Adrenal gland (tissue), 12 donors: Measurements from ENCODE around the gene TEX53. TPM values are rescaled to one million over a fixed set of nuclear protein-coding genes. Genes with fewer than 3 reads are reported as not detected.

Source experiments
- DNase-seq, 7 donors: peaks; one replicate each; pipeline ENCODE4 v3.0.0-alpha.2; 2019 to 2020
- H3K27ac ChIP-seq, 5 donors: fragments of 200-600 bp; sonication (generic) in 4 of 5; 1 replicate in 3 of 5; 2 replicates in 2 of 5; pipeline versions ENCODE4 v1.5.1 to v1.8.0; 2016 to 2020; ENCODE audit warnings: mild to moderate bottlenecking in 1 of 5
- H3K27me3 ChIP-seq: fragments of 200-600 bp; 2 replicates; pipeline ENCODE4 v1.8.0; 2021
- H3K36me3 ChIP-seq, 2 donors: fragments of 200-600 bp; replicated peaks in 1 of 2; 1 replicate in 1 of 2; 2 replicates in 1 of 2; pipeline versions ENCODE4 v1.5.1 to v1.8.0; 2018 to 2022
- H3K4me1 ChIP-seq, 2 donors: fragments of 200-600 bp; replicated peaks in 1 of 2; 1 replicate in 1 of 2; 2 replicates in 1 of 2; pipeline versions ENCODE4 v1.5.1 to v1.8.0; 2018 to 2021
- H3K4me3 ChIP-seq, 4 donors: fragments of 200-600 bp; sonication (generic) in 3 of 4; one replicate each; pipeline ENCODE4 v1.5.1; 2016 to 2018
- H3K9me3 ChIP-seq, 3 donors: fragments of 200-600 bp; sonication (generic) in 1 of 3; replicated peaks in 1 of 3; 1 replicate in 2 of 3; 2 replicates in 1 of 3; pipeline versions ENCODE4 v1.5.1 to v1.8.0; 2016 to 2021
- POLR2A ChIP-seq, 2 donors: fragments of 450-650 bp; IDR thresholded peaks; one replicate each; pipeline ENCODE4 v1.6.1; 2017; ENCODE audit warnings: antibody characterized with exemption in 2 of 2, mild to moderate bottlenecking in 2 of 2, moderate library complexity in 1 of 2
- WGBS, 4 donors: extraction: QIAGEN DNeasy Blood & Tissue Kit in 2 of 4; methylation state at CpG; one replicate each; pipeline versions ENCODE4 v1.1.5 to v1.1.7; 2013 to 2017; 5-methylcytosine and 5-hydroxymethylcytosine counted together
- intact Hi-C, 2 donors: fragments of 100-400 bp; cut with DNase I; formaldehyde crosslinking; loops; one replicate each; pipeline versions ENCODE4 v1.14.1 to v1.15.0; 2022 to 2023
- polyA plus RNA-seq, 3 donors: library from polyadenylated mRNA; stranded (reverse); fragments of 200-250 nt in 2 of 3; fragments of 350-450 nt in 1 of 3; fragmentation: Illumina TruSeq in 1 of 3; extraction: RNeasy Lipid Tissue Mini Kit (QIAGEN cat#74804) in 1 of 3; gene quantifications; one replicate each; pipeline ENCODE4 v1.2.3, GENCODE V29; 2013 to 2014
- total RNA-seq, 9 donors: library from RNA; depleted of rRNA in 4 of 9; stranded (reverse); fragments of >200 nt in 4 of 9; fragments of 120-200 nt in 1 of 9; fragmentation: NEBNext Ultra II Directional in 1 of 9; extraction: Animal tissue kit (Norgen Biotek cat#: 25700) in 1 of 9; gene quantifications; one replicate each; pipeline versions ENCODE4 v1.1.0 to v1.2.4, GENCODE V29; 2013 to 2023
- TF ChIP-seq, protein P1 (sequence below), 6 experiments: fragments of 450-650 bp in 4 of 6; fragments of 200-600 bp in 2 of 6; sonication (generic) in 1 of 6; IDR thresholded peaks; 1 replicate in 5 of 6; 2 replicates in 1 of 6; pipeline versions ENCODE4 v1.5.1 to v1.8.0; 2016 to 2021; ENCODE audit warnings: antibody characterized with exemption in 6 of 6, mild to moderate bottlenecking in 2 of 6, moderate library complexity in 1 of 6
- donor health status: healthy with polysubstance abuse.
- donor health status: Bipolar disorder and iron deficiency.
- donor health status: DM: yes; HTN: yes; CAD: no.
- donor health status: DM: no; HTN: no; CAD: no.
- donor health status: DM: no; HTN: no; CAD: no.
- donor health status: DM: yes; HTN: yes; CAD: no.

TEX53 gene
- total and polyA plus RNA-seq, 12 donors, result not detected

DNA sequence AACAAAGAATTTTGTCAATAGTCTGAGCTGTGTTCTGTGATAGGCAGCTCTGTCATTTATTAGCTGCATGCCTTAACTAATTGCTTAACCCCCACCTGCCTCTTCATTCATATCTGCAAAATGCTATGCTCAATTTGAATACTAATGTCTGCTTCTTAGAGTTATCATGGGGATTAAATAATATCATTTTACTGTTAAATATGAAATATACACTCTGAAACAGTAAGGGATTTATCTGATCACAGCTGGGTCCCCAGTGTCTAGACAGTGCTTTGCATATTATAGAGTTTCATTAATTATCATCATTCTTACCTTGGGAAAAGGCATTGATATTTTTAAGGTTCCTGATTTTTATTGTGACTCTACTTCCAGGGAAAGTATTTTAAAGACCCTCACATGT, 12.4 kb upstream of the TEX53 start:
- H3K27me3 ChIP-seq, result peaks cover 9% of the 10 kb centered on the region
- TF ChIP-seq, protein P1, sequence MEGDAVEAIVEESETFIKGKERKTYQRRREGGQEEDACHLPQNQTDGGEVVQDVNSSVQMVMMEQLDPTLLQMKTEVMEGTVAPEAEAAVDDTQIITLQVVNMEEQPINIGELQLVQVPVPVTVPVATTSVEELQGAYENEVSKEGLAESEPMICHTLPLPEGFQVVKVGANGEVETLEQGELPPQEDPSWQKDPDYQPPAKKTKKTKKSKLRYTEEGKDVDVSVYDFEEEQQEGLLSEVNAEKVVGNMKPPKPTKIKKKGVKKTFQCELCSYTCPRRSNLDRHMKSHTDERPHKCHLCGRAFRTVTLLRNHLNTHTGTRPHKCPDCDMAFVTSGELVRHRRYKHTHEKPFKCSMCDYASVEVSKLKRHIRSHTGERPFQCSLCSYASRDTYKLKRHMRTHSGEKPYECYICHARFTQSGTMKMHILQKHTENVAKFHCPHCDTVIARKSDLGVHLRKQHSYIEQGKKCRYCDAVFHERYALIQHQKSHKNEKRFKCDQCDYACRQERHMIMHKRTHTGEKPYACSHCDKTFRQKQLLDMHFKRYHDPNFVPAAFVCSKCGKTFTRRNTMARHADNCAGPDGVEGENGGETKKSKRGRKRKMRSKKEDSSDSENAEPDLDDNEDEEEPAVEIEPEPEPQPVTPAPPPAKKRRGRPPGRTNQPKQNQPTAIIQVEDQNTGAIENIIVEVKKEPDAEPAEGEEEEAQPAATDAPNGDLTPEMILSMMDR (IDR thresholded peaks at IDR 0.05), result no peak
- TF ChIP-seq POLR2A (IDR thresholded peaks at IDR 0.05), result no peak
- no peaks in the 10 kb centered on the region for H3K9me3 ChIP-seq
- no peak overlapping the region for H3K27ac ChIP-seq
- intact Hi-C loops, result no loop called here
- H3K4me3 ChIP-seq, result no peak overlapping the region
- H3K4me1 ChIP-seq, result no peaks in the 10 kb centered on the region
- no peaks in the 10 kb centered on the region for H3K36me3 ChIP-seq
- DNase-seq, result no peak

DNA sequence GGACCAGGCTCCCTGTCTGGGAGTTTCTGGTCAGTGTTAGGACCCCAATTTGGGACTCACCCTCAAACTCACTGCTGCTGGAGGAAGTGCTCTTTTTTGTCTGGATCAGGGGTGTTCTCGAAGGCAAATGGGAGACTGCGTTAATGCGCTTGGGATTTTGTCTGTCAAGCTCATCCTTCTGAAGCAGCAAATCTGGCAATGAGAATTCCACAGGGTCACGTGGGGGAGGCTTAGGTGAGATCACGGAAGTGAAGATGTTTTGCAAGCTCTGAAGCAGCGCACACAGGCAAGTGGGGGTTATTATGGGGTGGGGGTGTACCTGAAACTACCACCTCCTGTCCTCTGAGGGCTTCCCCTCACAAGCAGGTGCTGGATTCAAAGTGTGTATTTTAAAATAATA, 10.5 kb upstream of the TEX53 start:
- intact Hi-C loops, result no loop called here
- TF ChIP-seq, protein P1 (IDR thresholded peaks at IDR 0.05), result no peak
- TF ChIP-seq POLR2A (IDR thresholded peaks at IDR 0.05), result no peak
- Histone ChIP-seq H3K27ac (no peak overlapping the region), H3K27me3 (no peaks in the 10 kb centered on the region), H3K4me3 (no peak overlapping the region), H3K36me3 (no peaks in the 10 kb centered on the region), H3K9me3 (no peaks in the 10 kb centered on the region), H3K4me1 (no peaks in the 10 kb centered on the region)
- DNase-seq, result no peak
- WGBS, 4 donors, result 66 to 84% (median 68%) methylated on average over 6 of the region's 6 CpGs

DNA sequence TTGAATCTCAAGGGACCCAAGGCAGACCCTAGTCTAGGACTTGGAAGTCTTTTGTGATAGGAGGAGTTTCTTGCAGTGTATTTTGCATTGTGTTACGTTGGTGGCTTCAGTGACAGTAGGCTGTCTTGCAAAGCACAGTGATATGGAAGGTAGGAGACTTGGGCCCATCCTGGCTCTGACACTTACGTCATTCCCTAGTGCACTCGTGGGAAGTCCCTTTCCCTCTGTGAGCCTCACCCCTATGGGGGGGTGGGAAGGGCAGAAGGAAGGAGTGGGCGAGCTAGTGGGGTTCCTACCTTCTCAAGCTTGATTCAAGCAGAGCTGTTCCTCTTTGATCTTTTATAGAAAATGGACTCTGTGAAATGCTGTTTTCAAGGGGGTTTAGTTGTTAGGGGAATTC, 9.2 kb upstream of the TEX53 start:
- Histone ChIP-seq H3K27ac (no peak overlapping the region), H3K4me1 (no peaks in the 10 kb centered on the region), H3K27me3 (no peaks in the 10 kb centered on the region), H3K4me3 (no peak overlapping the region), H3K36me3 (no peaks in the 10 kb centered on the region), H3K9me3 (no peaks in the 10 kb centered on the region)
- TF ChIP-seq POLR2A (IDR thresholded peaks at IDR 0.05), result no peak
- TF ChIP-seq, protein P1 (IDR thresholded peaks at IDR 0.05), result no peak
- WGBS, 4 donors, result 52 to 75% (median 62%) methylated on average over 4 of the region's 4 CpGs
- DNase-seq, result no peak
- intact Hi-C loops, result no loop called here

DNA sequence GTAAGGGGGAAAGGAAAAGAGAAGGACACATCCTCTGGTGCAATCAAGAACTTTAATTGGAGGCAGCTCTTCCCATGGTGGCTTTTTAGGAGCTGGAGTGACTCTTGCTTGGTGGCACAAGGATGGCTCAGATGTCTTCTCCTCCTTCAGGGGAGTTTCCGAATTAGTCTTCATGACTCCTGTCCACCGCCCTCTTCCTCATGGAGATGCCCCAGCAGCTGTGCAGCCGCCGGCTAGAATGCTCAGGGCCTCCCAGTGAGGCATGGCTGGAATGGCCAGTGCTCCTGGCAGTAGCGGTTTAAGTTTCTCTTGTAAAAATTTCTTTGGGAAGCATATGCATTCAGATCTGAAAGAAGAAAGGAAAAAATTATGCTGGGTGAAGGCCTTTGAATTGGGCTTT, 8.8 kb upstream of the TEX53 start:
- WGBS, 4 donors, result 86 to 96% (median 95%) methylated on average over 5 of the region's 5 CpGs
- H3K36me3 ChIP-seq, result no peaks in the 10 kb centered on the region
- H3K27ac ChIP-seq, result no peak overlapping the region
- intact Hi-C loops, result no loop called here
- no peaks in the 10 kb centered on the region for H3K9me3 ChIP-seq
- DNase-seq, result no peak
- no peak for TF ChIP-seq POLR2A (IDR thresholded peaks at IDR 0.05)
- TF ChIP-seq, protein P1 (IDR thresholded peaks at IDR 0.05), result no peak
- H3K4me1 ChIP-seq, result no peaks in the 10 kb centered on the region
- no peaks in the 10 kb centered on the region for H3K27me3 ChIP-seq
- no peak overlapping the region for H3K4me3 ChIP-seq
